Activated naive CD4-positive, alpha-beta T cell treated with anti-CD3 and anti-CD28 coated beads for 36 hours (primary cell): ENCODE measurements around the gene NAT14. TPM values are rescaled to one million over a fixed set of nuclear protein-coding genes. Genes with fewer than 3 reads are reported as not detected.

Source experiments
- CTCF ChIA-PET: fragments of 350-600 bp; sonication (Branson Sonifier 250); formaldehyde crosslinking; loops from one replicate; lab custom pipeline; 2021; ENCODE audit warnings: antibody characterized with exemption; lab: Charles Lee
- DNase-seq: peaks from one replicate; pipeline ENCODE4 v3.0.0-alpha.2; 2020
- H3K27ac Mint-ChIP-seq: one replicate; pipeline ENCODE4 v1.8.0; 2021; ENCODE audit warnings: mild to moderate bottlenecking, mixed read lengths
- H3K27me3 Mint-ChIP-seq: one replicate; pipeline ENCODE4 v1.8.0; 2021; ENCODE audit warnings: low read depth, mixed read lengths
- H3K36me3 Mint-ChIP-seq: one replicate; pipeline ENCODE4 v1.8.0; 2021; ENCODE audit warnings: low read depth, mixed read lengths
- H3K4me1 Mint-ChIP-seq: one replicate; pipeline ENCODE4 v1.8.0; 2021; ENCODE audit warnings: low read depth, mixed read lengths
- H3K4me3 Mint-ChIP-seq: one replicate; pipeline ENCODE4 v1.8.0; 2021; ENCODE audit warnings: mild to moderate bottlenecking, moderate library complexity, mixed read lengths
- H3K9me3 Mint-ChIP-seq: one replicate; pipeline ENCODE4 v1.8.0; 2021; ENCODE audit warnings: mixed read lengths
- intact Hi-C: fragments of 100-400 bp; cut with micrococcal nuclease; formaldehyde crosslinking; loops from one replicate; pipeline ENCODE4 v1.15.1; 2023
- total RNA-seq, 2 experiments: library from RNA; stranded (reverse); gene quantifications; one replicate each; pipeline ENCODE4 v1.2.3, GENCODE V29; 2021

NAT14 gene
- total RNA-seq, 2 experiments from 2014 or later, result 7.6 to 8.0 TPM

DNA sequence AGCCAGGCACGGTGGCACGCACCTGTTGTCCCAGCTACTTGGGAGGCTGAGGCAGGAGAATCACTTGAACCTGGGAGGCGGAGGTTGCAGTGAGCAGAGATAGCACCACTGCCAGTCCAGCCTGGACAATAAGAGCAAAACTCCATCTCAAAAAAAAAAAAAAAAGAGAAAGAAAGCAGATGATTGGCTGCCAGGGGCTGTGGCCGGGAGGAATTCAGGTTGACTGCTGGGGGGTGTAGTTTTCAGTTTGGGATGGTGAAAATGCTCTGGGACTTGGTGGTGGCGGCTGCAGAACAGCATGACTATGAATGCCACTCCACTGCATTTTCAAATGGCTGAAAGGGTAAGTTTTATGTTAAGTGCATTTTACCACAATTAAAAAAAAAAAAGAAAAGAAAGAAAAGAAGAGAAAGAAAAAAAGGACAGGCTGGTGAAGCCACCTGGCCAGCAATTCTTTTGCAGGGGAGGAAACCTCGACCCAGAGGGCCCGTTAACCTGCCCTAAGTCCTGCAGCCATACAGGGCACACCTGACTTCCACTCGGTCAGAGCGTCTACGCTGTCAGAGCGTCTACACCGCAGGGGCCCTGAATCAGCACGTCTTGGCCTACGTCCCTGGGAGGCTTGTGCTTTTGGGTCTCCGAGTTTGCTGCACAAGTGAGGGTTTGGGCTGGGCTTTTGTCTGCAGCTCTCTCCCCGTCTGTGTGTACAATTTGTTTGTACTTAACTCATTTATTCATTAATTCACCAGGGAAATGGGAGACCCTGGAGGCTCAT lies 27.1 kb upstream of the NAT14 start:
- CTCF ChIA-PET, result no interaction called here
- H3K36me3 Mint-ChIP-seq, result peaks cover 17% of the 10 kb centered on the region
- no peaks in the 10 kb centered on the region for H3K9me3 Mint-ChIP-seq
- intact Hi-C loops, result no loop called here
- H3K4me3 Mint-ChIP-seq, result no peak overlapping the region
- DNase-seq, result no peak
- peaks cover 24% of the 10 kb centered on the region for H3K4me1 Mint-ChIP-seq
- peaks cover 11% of the 10 kb centered on the region for H3K27me3 Mint-ChIP-seq
- H3K27ac Mint-ChIP-seq, result no peak overlapping the region

DNA sequence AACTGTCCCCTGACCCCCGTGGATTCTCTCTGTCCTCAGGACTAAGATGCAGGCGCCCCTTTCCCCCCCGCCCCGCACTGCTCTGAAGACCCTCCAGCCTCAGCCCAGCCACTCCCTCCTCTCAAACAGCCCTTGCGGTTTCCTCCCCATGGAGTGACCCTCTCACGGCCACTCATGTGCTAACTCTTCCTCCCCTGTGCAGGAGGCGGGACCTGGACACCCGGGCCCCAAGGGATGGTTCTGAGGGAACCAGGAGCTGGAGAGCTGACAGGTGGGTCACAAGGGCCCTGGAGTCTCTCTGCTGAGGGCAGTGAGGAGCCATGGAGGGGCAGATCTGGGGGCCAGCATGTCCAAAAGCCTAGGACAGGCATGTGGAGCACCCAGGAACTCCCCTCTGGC lies 25.4 kb upstream of the NAT14 start:
- Mint-ChIP-seq H3K9me3 (no peaks in the 10 kb centered on the region), H3K27ac (no peak overlapping the region), H3K4me3 (no peak overlapping the region), H3K27me3 (no peaks in the 10 kb centered on the region), H3K36me3 (peaks cover 8% of the 10 kb centered on the region), H3K4me1 (peaks cover 20% of the 10 kb centered on the region)
- no peak for DNase-seq
- CTCF ChIA-PET, result interaction anchor here (0.9 to 1.2 kb wide), 3 partner anchors 8 to 204 kb away, joined by 3 to 6 read pairs (median 4); no protein-coding TSS in a partner anchor
- intact Hi-C loops, result no loop called here

DNA sequence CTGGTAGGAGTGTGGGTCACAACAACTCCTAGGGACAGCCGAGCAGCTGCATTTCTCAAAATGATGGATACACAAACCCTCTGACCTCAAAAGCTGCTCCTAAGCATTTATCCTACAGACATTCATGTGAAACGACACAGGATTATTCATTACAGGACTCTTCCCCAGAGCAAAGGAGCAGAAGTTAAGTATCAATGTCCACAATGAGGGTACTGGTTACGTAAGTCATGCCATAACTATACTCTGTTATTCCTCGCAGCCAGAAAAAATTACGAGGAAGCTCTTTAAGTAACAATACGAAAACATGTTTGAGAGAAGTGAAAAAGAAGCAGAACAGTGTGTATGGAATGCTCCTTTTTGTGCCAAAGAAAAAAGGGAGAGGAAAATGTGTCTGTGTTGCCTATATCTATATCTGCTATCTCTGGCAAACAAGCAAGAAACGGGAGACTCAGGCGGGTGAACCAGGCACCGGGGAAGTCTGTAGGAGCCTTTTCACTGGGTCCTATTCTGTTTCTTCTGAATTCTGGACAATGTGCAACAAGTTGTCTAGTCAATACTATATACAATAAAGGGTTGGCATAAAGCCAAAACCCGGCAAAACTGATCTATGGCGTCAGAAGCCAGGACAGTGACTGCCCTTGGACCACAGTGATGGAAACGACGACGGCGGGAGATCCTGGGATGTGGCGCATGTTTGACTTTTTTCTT lies 24.9 kb upstream of the NAT14 start:
- H3K27ac Mint-ChIP-seq, result no peak overlapping the region
- intact Hi-C loops, result no loop called here
- CTCF ChIA-PET, result interaction anchor here (1.0 to 1.2 kb wide), 2 partner anchors 44 to 205 kb away, joined by 3 to 6 read pairs; no protein-coding TSS in a partner anchor

DNA sequence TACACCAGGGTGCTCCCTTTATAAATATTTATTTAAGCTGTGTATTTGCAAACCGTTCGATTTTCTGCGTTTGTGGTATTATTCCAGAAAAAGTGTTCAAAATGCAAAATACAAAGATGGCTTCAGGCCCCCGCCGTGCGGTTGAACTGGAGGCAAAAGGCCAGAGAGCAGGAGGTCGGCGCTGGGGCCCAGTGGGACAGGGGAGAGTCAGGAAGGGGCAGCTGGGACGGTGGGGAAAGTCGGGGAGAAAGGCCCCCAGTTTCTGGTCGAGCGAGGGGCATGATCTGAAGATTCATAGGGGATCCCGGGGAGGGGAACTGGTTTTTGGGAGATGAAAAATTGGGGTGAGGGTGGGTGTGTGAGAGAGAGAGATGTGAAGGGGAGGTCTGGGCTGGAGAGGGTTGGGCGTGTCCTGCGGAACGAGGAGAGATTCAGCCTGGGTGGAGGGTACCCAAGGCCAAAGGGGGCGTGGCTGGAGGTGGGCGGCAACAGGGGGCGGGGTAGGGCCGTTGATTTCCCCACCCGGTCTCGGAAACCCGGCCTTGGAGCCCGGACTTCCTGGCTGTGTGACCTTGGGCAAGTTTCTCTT lies 24.2 kb upstream of the NAT14 start:
- Mint-ChIP-seq H3K27me3 (no peaks in the 10 kb centered on the region), H3K36me3 (peaks cover 2% of the 10 kb centered on the region), H3K4me1 (peaks cover 20% of the 10 kb centered on the region), H3K27ac (no peak overlapping the region), H3K4me3 (peak overlapping the region; percentile 93), H3K9me3 (no peaks in the 10 kb centered on the region)
- peak; percentile 38 for DNase-seq
- intact Hi-C loops, result loop anchor here (1.0 kb wide), 7 partner anchors 16 to 996 kb away; partner anchors contain the start of genes KMT5C, PPP6R1, ZNF628 and ZNF784
- CTCF ChIA-PET, result interaction anchor here (1.2 kb wide), 1 partner anchor 43 kb away, joined by 6 read pairs; no protein-coding TSS in a partner anchor

More for the DNA sequence above, 24.9 kb upstream of the NAT14 start:
- Mint-ChIP-seq H3K36me3 (peaks cover 5% of the 10 kb centered on the region), H3K9me3 (no peaks in the 10 kb centered on the region), H3K4me1 (peaks cover 20% of the 10 kb centered on the region), H3K4me3 (peak overlapping the region; percentile 93), H3K27me3 (no peaks in the 10 kb centered on the region)
- no peak for DNase-seq

DNA sequence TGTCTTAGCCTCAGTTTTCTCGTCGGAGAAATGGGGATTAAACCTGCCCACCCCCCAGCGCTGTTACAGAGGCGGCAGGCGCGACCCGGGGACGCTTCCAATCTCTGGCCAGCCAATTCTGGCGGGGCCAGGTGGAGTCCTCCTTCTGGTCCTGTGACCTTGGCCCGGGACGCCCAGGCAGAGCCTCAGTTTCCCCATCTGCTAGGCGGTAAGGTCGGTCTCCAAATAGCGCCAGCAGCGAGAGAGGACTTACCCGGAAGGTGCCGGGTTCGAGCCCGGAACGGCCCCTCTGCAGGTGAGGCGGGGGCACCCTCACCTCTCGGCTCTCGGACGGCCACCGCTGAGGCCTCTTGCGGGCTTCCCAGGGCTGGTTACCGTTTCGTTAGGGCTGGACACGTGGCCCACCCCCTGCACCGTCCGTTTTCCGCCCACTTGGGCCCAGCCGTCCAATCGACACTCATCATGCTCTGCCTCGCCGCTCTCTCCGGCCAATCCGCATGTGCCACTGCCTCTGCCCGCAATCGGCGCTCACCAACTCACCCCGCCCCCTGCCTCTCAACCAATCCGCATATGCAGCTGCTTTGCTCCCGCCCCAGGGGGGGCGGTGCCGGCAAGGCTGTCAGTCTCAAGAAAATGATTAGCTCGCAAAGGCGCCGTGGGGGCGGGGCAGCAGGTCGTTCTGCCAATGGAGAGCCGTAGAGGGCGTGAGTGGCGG lies 23.6 kb upstream of the NAT14 start, which contains the start of gene ISOC2:
Gene ISOC2, minus strand, starts transcription at position 384 of the 715 bp plus-strand sequence. CDS start 5,156 bp downstream, outside the sequence.
- H3K4me1 Mint-ChIP-seq, result peaks cover 20% of the 10 kb centered on the region
- DNase-seq, result peak; percentile 100
- peak within 1 kb of the TSS; percentile 77 for H3K27ac Mint-ChIP-seq
- H3K27me3 Mint-ChIP-seq, result no peaks in the 10 kb centered on the region
- intact Hi-C loops, result loop anchor here (1.0 kb wide), 7 partner anchors 15 to 997 kb away; partner anchors contain the start of genes KMT5C, PPP6R1, ZNF628 and ZNF784
- H3K9me3 Mint-ChIP-seq, result no peaks in the 10 kb centered on the region
- peak within 1 kb of the TSS; percentile 93 for H3K4me3 Mint-ChIP-seq
- CTCF ChIA-PET, result interaction anchor here (0.7 to 1.2 kb wide), 3 partner anchors 42 to 207 kb away, joined by 3 to 7 read pairs (median 3); no protein-coding TSS in a partner anchor
- peaks cover 2% of the 10 kb centered on the region for H3K36me3 Mint-ChIP-seq

DNA sequence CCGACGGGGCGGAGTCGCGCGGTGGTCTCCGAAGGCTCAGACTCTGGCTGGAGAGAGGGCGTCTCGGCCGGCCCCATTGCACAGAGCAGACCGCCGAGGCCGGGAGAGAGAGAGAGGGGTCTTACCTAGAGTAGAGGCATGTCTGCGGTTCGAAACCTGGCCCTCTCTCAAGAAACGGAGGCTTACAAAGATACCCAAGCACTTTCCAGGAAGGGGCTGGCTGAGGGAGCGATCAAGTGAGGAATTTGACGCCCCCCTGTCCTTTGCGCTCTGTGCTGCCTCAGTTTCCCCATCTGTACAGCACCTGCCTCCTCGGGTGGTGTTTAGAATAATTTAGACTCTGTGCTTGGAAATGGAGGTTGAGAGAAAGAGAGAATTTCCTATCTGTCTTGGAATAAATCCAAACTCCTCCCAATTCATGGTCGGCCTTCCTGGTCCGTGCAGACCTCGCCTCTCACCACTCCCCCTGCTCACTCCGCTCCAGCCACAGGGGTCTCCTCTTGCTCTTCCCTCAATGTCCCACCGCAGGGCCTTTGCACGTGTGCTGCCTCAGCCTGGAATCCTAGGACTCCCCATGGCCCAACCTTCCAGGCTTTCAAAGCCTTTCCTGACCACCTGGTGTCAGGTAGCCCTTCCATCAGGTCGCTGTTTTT lies 22.9 kb upstream of the NAT14 start:
- peak overlapping the region; percentile 77 for H3K27ac Mint-ChIP-seq
- H3K36me3 Mint-ChIP-seq, result no peaks in the 10 kb centered on the region
- CTCF ChIA-PET, result interaction anchor here (0.7 to 1.2 kb wide), 4 partner anchors 42 to 208 kb away, joined by 3 to 7 read pairs (median 4); no protein-coding TSS in a partner anchor
- H3K4me1 Mint-ChIP-seq, result peaks cover 20% of the 10 kb centered on the region
- no peak for DNase-seq
- peak overlapping the region; percentile 93 for H3K4me3 Mint-ChIP-seq
- H3K9me3 Mint-ChIP-seq, result no peaks in the 10 kb centered on the region
- no peaks in the 10 kb centered on the region for H3K27me3 Mint-ChIP-seq
- intact Hi-C loops, result loop anchor here (1.0 kb wide), 7 partner anchors 14 to 998 kb away; partner anchors contain the start of genes KMT5C, PPP6R1, ZNF628 and ZNF784

DNA sequence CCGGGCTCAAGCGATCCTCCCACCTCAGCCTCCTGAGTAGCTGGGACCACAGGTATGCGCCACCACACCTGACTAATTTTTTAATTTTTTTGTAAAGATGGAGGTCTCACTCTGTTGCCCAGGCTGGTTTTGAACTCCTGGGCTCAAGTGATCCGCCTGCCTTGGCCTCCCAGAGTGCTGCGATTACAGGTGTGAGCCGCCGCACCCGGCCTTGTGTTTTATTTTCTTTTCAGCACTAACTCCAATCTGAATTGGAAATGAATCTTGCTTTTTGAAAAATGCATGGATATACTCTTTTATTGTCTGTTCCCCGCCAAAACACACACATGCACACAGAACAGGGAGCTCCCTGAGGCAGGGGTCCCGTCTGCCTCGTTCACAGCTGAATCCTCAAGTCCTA lies 22.3 kb upstream of the NAT14 start:
- peaks cover 20% of the 10 kb centered on the region for H3K4me1 Mint-ChIP-seq
- no peak for DNase-seq
- no peaks in the 10 kb centered on the region for H3K9me3 Mint-ChIP-seq
- no peak overlapping the region for H3K27ac Mint-ChIP-seq
- intact Hi-C loops, result no loop called here
- peak overlapping the region; percentile 93 for H3K4me3 Mint-ChIP-seq
- no peaks in the 10 kb centered on the region for H3K36me3 Mint-ChIP-seq
- CTCF ChIA-PET, result interaction anchor here (0.7 to 1.2 kb wide), 2 partner anchors 41 to 170 kb away, joined by 5 to 7 read pairs; no protein-coding TSS in a partner anchor
- no peaks in the 10 kb centered on the region for H3K27me3 Mint-ChIP-seq

DNA sequence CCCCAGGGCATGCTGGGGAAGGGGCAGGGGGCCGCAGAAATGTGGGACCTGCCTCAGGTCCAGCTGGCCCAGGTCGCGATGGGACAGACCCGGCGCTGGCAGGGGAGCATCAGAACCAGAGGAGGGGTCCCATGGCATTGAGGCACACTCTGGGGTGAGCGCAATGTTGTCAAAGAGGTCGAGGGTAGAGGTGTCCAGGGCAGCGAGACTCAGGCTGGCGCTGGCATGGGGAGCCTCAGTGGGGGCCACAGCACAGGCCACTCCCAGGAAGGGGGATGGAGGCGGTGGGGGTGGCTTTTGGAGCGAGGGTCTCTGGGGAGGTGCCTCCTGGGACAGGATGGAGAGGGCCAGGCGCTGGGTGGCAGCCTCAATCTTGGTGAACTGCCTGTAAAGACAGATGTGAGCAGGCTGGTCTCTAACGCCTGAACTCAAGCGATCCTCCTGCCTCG lies 21.4 kb upstream of the NAT14 start:
- CTCF ChIA-PET, result no interaction called here
- Mint-ChIP-seq H3K4me1 (peaks cover 22% of the 10 kb centered on the region), H3K4me3 (no peak overlapping the region), H3K36me3 (no peaks in the 10 kb centered on the region), H3K27ac (no peak overlapping the region), H3K9me3 (no peaks in the 10 kb centered on the region), H3K27me3 (no peaks in the 10 kb centered on the region)
- intact Hi-C loops, result no loop called here
- no peak for DNase-seq

DNA sequence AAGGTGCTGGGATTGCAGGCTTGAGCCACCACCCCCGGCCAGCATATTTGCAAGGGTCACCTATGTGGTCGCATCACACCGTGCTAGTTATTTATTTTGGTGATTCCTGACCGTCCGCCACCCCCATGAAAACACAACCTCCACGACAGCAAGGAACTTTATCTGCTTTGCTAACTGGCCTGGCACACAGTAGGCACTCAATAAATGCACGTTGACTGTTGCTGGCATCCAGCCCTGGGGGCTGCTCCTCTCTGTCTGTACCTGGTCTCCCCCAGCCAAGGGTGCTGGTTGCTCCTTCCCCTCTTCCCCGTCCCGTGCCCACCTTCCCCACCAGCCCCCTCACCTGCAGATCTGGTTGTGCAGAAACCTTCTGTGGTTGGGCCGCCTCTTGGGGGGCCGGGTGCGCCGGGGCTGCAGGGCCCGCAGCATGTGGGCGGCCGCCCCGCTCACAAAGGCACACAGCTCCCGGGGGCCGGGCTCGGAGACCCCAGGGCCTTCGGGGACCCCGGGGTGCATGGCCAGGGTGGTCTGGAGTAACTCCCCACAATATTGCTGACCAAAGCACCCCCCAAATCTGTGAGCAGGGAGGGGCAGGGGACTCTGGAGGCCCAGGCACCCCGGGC lies 20.8 kb upstream of the NAT14 start:
- peaks cover 22% of the 10 kb centered on the region for H3K4me1 Mint-ChIP-seq
- no peaks in the 10 kb centered on the region for H3K9me3 Mint-ChIP-seq
- intact Hi-C loops, result no loop called here
- no peak overlapping the region for H3K27ac Mint-ChIP-seq
- DNase-seq, result no peak
- CTCF ChIA-PET, result no interaction called here
- H3K27me3 Mint-ChIP-seq, result no peaks in the 10 kb centered on the region
- no peaks in the 10 kb centered on the region for H3K36me3 Mint-ChIP-seq
- no peak overlapping the region for H3K4me3 Mint-ChIP-seq

DNA sequence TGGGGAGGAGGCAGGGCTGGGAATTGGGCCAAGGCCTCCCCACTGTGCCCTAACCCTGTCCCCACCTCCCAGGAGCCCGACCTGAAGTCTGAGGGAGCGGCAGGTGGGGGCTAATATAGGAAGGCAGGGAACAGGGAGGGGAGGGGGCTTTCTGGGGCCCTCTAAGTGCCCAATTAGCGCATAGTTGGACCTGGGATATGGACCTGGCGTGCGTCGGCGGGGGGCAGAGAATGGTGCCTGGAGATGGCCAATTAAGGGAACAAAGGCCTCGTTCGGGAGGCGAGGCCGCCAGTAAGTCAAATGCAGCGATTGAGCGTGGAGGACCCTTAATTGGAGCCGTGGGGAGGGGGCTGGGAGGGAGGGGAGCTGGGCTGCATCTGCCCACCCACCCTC lies 20.3 kb upstream of the NAT14 start, which contains the start of gene C19orf85:
Gene C19orf85, minus strand, starts transcription at position 90 of the 393 bp plus-strand sequence. CDS start 197 bp downstream, outside the sequence.
- H3K36me3 Mint-ChIP-seq, result no peaks in the 10 kb centered on the region
- H3K27ac Mint-ChIP-seq, result no peak within 1 kb of the TSS
- intact Hi-C loops, result no loop called here
- no peak for DNase-seq
- no peak within 1 kb of the TSS for H3K4me3 Mint-ChIP-seq
- CTCF ChIA-PET, result no interaction called here
- H3K9me3 Mint-ChIP-seq, result no peaks in the 10 kb centered on the region
- no peaks in the 10 kb centered on the region for H3K27me3 Mint-ChIP-seq
- peaks cover 22% of the 10 kb centered on the region for H3K4me1 Mint-ChIP-seq
